Activated T-helper 9 cell treated with anti-CD3 and anti-CD28 coated beads, Interleukin-2, amount 50 U/mL, for 16 hours (primary cell): ENCODE measurements around the gene AQP1.

ENCODE experiments used
- DNase-seq: peaks from one replicate; pipeline ENCODE4 v3.0.0-alpha.2; 2020; ENCODE audit warnings: low read depth

The AQP1 gene

DNA sequence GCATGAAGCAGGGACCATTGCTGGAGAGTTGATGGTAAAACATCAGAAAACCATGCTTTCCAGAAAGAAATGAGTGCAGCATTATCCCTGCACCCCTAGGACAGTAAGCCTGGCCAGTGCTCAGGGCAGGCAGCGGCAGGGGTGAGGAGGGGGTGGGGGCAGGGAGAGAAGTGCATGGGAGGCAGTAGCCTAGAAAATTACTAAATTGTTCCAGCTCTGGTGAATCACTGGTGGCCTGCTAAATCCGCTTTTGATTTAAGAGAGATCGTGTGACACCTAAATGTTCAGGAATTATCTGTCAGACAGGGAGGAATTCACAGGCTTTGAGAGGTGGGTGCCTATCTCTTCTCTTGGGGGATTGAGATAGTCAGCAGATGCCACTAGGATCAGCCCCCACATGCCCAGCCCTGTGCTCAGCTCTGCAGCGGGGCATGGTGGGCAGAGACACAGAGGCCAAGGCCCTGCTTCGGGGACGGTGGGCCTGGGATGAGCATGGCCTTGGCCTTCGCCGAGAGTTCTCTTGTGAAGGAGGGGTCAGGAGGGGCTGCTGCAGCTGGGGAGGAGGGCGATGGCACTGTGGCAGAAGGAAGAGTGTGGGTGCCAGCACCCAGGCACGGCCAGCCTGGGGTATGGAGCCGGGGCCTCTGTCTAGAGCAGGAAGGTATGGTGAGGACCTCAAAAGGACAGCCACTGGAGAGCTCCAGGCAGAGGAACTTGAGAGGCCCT is 5.0 kb upstream of the AQP1 start:
- DNase-seq = no peak

DNA sequence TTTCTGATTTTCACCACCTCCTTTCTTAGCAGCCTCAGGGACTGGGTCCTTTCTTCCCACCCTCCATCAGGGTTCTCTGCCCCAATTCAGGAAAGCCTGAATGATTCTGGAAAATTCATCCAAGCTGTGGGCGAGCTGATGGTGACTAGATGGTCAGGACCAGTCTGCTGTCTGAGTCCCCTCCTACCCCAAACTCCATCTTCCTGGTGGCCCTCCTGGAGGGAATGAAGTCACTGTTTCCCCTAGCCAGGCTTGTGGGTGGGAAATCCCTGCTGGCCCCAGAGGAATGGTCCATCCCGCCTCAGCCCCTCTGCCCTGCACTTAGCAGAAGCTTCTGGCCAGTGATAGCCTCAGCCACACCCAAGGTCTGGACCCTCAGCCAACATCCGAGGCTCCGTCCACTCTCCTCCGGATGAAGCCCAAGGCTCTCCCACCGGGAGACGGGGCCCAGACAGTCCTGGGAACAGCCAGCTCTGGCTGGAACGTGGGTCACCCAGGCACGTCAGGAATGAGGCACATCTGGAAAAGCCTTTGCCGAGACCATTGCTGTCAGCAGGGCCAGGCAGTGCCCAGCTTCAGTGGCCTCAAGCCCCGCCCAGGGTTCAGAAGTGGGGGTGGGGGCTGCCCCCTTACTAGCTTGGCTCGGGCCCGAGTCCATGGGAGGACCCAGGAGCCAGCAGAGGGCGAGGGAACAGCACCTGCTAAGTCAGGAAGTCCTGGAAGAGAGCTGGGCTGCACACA is 4.0 kb upstream of the AQP1 start:
- no peak for DNase-seq

GRCh38 chr7:30908681-30909080 is 3.0 kb upstream of the AQP1 start:
- no peak for DNase-seq

DNA sequence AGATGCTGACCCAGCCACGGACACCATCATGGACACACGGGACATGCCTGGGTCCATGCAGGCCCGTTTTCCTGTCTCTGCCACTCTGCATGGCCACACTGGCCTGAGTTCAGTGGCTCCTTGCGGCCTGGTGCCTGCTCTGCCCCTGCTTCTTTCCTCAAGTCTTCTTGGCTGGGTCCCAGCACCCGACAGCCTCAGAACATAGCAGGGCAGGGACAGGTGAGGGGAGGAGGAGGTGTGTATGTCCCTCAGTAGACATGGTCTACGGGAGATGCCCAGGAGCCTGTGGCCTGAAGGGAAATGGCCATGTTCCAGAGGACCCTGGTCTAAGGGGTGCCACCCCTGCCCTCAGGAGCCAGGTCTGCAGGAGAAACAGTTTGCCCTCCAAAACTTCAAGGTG is 2.2 kb upstream of the AQP1 start:
- DNase-seq = no peak

GRCh38 chr7:30910411-30911073 is 1.1 kb upstream of the AQP1 start:
- no peak for DNase-seq

DNA sequence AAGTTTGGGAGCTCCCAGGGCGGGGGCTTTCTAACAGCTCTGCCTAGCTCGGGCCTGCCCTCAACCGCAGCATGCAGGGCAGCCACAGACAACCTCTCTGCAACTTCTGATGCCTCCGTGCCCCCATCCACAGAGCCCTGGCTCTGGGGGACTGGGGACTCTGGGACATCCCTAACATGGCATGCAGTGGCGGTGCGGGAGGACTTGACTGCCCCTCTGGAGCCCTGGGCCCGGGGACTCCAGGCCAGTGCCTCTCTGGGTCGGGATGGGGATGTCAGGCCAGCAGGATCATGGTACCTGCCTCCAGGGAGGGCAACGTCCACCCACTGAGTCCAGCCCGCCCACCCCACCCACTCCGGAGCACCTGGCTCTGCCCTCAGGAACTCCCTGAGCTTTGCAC is 520 bp upstream of the AQP1 start:
- no peak for DNase-seq

DNA sequence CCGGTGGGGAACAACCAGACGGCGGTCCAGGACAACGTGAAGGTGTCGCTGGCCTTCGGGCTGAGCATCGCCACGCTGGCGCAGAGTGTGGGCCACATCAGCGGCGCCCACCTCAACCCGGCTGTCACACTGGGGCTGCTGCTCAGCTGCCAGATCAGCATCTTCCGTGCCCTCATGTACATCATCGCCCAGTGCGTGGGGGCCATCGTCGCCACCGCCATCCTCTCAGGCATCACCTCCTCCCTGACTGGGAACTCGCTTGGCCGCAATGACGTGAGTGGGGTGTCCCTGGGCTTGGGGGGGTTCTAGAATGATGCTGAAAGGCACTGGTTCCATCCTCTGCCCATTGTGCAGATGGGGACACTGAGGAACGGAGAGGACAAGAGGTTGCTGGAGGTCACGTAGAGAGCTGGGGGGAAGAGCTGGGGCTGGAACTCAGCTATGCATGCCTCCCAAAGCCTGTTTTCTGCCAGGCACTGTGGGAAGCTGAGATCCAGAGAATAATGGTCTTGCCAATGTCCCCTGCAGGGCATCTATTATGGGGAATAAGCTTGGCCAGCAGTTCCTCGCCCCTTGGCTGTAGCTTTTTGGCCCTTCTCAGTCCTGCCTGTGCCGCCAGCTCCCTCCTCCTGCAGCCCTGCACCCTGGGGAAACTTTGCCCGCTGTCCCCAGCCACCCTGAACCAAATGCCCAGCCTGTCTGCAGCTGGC is 523 bp downstream of the AQP1 start:
- DNase-seq = no peak

GRCh38 chr7:30912731-30912985 is 1.0 kb downstream of the AQP1 start:
- DNase-seq = no peak

GRCh38 chr7:30912986-30913811 is 1.5 kb downstream of the AQP1 start:
- DNase-seq = no peak

DNA sequence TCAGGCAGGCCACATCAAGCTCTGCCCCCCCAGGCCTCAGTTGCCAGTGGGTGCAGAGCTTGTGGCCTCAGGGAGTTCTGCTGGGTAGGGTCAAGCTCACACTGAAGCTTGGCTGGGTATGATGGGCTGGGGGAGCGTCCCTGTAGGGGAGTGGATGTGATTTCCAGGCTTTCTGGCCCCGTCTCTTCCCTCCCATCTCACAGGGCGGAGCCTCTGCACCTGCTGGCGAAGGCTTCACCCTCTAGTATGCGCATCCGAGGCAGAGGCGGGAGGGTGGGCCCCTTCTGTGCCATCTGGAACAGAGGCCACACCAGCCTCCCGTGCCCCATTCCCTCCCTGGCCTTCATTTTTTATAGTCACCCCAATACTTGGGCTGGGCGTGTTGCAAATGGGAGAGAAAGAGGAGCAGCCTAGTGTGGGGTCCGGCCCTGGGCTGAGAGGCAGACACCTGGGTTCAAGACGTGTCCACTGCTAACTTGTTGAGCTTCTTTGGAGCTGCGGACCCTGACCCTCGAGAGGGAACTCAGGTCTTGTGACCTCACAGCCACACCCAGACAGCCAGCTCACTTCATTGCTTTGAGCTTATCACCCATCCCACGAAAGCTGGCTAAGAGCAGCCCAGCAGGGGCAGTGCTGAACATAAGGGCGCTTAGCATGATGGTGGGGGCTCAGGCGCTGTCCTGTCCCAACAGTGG is 2.3 kb downstream of the AQP1 start:
- DNase-seq = no peak

- no peak for DNase-seq
These were observed 2.9 kb downstream of the AQP1 start for GRCh38 chr7:30914596-30914995.

- DNase-seq = no peak
These were observed 3.5 kb downstream of the AQP1 start for GRCh38 chr7:30915005-30915601.

DNA sequence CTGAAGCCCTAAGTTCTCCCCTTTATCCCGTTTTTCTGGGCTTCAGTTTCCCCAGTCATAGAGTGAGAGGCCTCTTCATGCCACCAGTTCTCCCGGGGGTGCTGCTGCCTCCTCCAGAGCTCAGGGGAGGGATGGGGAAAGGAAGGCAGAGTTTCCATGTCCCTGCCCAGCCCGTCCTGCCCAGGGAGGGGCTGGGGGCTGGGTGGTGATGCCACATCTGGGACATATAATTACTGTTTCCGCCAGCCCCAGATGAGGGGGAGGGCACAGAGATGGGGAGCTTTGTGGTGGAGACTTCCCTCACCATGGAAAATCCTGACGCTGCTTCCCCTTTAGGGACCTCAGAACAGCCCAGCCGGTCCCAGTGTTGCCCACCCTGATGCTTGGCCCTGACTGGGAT is 4.1 kb downstream of the AQP1 start:
- DNase-seq = no peak

DNA sequence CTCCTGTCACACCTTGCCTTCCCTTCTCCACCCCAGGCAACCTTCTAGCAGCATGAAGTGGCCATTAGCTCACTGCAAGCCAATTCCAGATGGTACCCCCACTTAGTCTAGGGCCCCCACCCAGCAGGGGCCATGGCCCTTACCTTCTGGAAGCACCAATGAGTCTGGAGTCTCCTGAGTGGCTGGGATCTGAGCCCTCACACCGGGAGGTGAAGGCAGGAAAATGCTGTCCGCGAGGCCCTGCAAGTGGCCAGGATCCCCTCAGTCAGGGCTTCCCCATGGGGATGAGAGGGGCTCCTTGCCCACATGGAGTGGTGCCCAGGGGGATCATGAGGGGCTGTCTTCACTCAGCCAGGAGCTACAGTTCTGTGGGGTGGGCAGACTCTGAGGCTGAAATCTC is 4.6 kb downstream of the AQP1 start:
- DNase-seq = no peak

- no peak for DNase-seq
These were observed 5.1 kb downstream of the AQP1 start for GRCh38 chr7:30916767-30917166.

DNA sequence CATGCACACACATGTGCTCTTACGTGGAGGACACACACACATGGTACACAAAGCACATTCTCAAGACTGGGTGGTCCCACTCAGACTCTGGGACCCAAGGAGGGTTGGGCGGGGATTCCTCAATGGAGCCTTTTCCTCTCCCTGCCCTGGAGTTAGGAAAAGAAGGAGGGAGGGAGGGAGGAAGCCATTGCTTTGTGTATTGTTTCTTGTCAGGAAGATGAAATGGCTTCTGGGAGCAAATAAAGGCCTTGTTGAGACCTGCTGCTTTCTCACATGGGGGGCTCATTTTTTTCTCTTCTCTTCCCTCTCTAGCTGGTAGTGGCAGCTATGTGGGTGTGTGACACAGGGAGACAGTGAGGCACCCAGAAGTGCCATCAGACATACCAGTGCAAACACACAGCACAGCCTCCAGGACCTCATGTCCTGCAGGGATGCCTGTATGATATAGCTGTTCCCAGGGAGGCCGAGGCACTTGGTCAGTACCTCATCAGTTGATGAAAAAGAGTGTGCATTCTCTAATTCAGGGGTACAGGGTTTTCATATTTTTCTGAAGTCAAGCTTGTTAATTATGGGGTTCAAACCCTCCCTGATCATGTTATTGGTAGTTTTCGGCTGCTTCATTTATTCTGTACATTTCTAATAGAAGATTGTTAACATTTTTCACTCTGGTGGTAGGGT is 5.7 kb downstream of the AQP1 start:
- DNase-seq = no peak

- no peak for DNase-seq
These were observed 7.0 kb downstream of the AQP1 start for GRCh38 chr7:30918676-30919075.

DNA sequence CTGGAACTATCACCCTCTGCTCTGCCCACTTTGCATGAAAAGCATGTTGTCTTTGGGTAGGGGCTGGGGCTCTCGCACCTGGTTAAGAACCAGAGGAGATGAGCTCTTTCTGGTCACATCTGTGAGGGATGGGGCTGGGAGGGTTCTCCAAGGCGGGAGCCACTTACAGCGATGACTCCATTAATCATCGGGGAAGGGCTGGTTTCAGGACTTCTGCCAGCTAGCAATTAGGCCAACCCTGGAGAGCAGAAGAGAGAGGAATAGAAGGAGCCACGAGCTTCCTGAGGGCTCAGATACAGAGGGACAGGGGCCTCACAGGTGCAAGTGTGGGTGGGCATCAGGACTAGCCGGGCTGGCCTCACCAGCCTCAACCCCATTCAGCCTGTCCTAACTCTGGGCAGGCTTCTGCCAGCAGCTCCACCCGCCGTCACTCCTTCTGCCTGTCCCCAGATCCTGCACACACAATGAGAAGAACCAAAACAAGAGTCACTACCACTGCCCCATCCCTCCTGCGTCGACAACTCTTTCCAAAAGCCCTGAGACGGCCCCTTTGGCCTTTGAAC is 8.4 kb downstream of the AQP1 start:
- no peak for DNase-seq

- DNase-seq = no peak
These were observed 9.2 kb downstream of the AQP1 start for GRCh38 chr7:30920584-30921539.
